IPS-NIHi7 (cell line): Measurements from ENCODE around the gene TERB2.
"Not testable (repeated sequence)": the region's sequence is repeated elsewhere in the genome, so short reads cannot be mapped to it uniquely, and the experiment has no call there.

Source experiments
- DNase-seq: peaks from one replicate; pipeline ENCODE4 v3.0.0; 2012; ENCODE audit warnings: mixed read lengths; ENCODE audit errors: extremely low spot score

Gene TERB2, protein sequence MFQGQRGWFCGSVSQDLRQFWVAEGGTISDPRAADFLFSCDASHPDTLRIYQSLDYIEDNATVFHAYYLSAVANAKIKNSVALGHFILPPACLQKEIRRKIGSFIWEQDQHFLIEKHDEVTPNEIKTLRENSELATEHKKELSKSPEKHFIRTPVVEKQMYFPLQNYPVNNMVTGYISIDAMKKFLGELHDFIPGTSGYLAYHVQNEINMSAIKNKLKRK

DNA sequence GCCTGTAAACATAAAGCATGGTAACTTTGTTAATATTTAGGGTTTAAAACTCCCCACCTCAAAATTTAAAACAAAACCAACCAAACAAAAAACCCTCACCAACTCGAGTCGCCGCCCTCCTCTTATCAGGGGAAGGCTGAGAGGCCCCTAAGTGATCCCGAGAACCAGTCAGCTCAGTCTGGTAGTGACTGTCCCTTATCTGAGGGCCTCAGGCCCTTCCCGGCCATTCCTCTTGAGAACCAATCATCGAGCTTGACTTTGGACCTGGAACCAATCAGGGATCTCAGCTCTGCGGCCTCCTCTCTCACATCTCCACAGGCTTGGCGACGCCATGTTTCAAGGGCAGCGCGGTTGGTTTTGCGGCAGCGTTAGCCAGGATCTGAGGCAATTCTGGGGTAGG is at the start of gene TERB2:
Gene TERB2, plus strand, starts transcription at position 300 of the 400 bp plus-strand sequence. Its CDS starts 32 bp downstream, at position 332.
- DNase-seq: no peak

DNA sequence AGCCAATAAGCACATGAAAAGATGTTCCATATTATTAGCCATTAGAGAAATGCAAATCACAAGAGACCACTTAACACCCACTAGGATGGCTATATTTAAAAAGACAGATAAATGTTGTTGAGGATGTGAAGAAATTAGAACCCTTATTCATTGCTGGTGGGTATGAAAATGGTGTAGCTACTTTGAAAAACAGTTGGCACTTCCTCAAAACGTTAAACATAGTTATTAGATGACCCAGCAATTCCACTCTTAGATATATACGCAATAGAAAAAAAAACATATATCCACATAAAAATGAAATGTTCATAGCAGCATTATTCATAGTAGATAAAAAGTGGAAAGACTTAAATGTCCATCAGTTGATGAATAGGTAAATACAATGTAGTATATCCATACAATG is 47.1 kb upstream of the TERB2 start:
- DNase-seq: no peak

DNA sequence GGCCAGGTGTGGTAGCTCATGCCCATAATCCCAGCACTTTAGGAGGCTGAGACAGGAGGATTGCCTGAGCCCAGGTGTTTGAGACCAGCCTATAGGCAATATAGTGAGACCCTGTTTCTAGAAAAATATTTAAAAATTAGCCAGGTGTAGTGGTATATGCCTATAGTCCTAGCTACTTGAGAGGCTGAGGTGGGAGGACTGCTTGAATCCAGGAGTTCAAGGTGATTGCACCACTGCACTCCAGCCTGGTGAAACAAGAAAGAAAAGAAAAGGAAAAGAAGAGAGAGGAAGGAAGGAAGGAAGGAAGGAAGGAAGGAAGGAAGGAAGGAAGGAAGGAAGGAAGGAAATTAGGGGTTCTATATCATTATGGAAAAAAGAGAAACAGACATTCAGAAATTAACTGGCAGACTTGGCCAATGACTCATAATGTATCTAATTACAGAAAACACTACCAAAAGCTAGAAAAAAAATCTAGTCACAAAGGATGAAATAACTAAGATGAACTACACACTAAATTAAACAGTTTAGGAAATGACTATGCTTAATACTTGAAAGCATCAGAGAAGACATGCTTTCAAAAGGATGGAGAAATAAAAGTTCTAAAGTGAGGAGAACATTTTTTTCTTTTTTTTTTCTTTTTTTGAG is 45.4 kb upstream of the TERB2 start:
- DNase-seq: no peak

DNA sequence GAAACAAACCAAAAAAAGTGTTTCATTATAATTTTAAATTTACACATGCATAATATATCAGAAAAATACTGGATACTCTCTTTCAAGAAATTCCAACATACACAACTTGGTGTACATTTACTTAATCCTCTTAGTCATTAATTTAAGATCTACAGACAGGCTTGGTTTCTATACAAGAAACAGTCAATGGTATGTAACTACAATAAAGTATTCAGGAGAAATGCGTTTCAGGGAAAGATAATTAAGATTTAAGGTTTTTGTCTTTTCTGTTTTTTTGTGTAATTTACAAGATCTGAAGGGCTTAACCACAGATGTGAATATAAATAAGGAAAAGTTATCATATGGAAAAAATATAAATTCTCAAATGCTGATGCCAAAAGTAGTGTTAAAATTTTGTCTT is 44.3 kb upstream of the TERB2 start:
- DNase-seq: not testable (repeated sequence)

DNA sequence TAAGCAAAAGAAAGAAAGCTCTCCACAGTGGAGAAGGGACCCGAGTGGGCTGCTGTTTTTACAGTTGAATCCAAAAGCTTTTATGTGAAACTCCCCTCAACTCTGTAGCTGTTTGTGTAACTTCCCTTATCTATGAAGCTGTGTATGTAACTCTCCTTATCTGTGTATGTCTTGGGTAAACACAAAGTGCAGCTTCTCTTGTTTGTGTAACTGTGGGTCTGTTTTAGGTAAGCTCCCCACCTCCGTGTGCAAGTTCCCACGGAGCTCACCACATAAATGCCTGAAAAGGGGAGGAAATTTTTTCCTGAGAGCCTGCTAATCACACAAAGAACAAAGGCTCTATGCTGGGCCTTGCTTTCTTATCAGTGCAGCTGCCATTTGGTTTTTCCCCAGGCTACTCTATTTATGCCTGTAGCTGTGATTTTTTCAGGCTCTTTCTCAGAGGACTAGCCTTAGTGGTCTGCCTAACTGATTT is 43.5 kb upstream of the TERB2 start:
- DNase-seq: not testable (repeated sequence)

DNA sequence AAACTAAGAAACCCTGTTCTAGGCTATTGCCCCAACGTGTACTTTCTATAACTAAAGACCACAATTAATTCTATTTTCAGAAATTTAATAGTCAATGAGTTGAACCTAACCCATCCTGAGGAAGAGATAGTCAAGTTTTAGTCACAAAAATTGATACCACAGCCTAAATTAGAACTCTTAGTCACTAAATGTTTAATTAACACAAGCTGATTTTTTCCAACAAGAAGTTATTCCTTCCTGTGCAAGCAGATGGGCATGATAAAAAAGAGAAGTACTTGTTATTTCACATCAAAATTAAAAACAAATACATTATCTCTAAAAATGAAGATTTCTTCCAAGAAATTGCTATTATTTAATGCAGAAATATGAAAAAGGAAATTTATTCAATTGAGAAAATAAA is 38.4 kb upstream of the TERB2 start:
- no peak for DNase-seq

DNA sequence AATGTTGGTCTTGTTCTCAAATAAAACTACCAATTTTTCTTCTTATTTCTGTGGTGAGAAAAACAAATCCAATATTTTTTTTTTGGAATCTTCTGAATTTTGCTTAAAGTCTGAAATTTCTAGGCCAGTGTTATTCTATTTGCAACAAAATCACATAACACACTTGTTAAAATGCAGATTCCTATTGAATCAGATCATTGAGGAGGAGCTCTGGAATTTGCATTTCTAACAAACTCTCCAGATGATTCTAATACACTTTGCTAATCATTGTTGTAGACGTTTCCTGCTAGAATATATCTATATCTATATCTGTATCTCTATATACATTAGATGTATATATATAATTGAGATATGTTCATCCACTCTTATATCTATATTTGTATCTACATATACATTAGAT is 27.8 kb upstream of the TERB2 start:
- not testable (repeated sequence) for DNase-seq

DNA sequence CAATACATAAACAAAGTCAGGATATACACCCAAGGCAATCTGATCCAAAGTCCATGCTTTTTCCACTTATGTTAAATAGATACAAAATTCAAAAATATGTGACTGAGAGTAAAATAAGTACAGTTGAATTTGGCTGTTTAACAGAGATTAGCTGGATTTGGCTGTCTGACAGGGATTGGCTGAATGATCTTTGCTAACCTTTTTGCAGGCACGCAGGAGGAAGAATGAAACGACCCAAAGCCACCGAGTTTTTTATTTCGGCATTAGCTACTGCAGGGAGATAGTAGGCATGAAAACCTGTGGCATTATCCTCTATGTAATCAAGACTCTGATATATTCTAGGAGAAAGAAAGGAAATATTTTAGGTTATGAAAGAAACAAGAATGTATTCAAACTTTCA is 26.2 kb upstream of the TERB2 start:
- DNase-seq: not testable (repeated sequence)

DNA sequence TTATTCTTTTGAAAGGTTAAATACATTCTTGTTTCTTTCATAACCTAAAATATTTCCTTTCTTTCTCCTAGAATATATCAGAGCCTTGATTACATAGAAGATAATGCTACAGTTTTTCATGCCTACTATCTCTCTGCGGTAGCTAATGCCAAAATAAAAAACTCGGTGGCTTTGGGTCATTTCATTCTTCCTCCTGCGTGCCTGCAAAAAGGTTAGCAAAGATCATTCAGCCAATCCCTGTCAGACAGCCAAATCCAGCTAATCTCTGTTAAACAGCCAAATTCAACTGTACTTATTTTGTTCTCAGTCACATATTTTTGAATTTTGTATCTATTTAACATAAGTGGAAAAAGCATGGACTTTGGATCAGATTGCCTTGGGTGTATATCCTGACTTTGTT is 1.8 kb downstream of the TERB2 start:
- not testable (repeated sequence) for DNase-seq

DNA sequence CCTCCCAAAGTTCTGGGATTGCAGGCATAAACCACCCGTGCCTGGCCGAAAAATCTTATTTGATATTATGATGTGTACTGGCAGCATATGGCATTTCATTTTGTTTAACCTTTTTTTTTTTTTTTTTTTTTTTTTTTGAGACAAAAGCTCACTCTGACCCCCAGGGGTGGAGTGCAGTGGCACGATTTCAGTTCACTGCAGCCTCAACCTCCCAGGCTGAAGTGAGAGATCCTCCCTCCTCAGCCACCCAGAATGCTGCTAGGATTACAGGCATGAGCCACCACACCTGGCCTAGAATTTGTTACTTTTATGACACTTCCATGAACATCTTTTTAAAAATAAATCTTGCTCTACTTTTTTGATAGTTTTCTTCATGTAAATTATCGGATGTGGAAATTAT is 12.0 kb downstream of the TERB2 start:
- no peak for DNase-seq

DNA sequence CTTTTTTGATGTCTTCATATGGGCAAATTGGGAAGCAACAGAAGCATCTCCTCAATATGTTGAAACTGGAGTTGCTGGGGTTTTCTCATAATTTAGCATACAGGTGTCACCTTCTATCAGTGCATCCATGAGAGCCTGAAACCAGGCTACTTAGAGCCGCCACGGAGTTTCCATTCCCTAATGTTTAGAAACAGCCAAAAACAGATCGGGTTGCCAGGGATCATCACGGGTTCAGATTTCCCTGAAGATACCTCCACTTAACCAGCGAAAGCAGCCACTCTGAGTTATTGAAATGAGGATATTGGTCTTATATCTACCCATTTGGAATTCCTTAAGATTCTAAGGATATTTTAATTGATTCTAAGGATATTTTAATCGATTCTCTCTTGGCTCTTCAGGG is 14.5 kb downstream of the TERB2 start:
- no peak for DNase-seq

DNA sequence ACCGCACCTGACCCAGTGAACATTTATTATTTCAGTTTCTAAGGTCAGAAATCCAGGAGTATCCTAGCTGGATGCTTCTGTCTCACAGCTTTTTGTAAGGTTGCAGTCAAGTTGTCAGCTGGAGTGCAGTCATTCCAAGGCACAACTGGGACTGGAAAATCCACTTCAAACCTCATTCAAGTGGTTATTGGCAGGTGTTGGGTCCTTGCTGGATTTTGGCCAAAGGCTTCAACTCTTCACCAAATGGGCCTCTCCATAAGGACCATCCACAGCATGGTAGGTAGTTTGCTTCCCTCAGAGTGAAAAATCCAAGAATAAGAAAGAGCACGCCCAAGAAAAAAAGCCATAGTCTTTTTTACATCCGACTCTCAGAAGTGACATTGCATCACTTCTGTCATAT is 19.7 kb downstream of the TERB2 start:
- DNase-seq: not testable (repeated sequence)

DNA sequence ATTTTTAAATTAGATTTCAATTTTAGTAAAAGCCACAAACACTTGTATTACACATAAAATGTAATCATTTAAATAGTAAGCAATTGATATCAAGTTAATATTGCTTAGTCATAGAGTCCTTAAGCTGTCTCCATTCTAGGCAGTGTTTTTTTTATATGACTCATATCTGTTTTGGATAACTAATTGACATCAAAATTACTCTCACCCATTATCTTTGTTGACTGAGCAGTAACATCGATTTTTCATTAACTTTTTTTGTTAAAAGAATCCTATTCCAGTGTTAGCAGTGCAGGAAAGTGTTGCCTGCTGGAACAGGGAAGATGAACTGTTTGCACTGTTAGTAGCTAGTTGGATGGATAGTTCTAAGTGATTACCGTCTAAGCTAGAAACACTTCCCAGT is 21.3 kb downstream of the TERB2 start:
- not testable (repeated sequence) for DNase-seq

DNA sequence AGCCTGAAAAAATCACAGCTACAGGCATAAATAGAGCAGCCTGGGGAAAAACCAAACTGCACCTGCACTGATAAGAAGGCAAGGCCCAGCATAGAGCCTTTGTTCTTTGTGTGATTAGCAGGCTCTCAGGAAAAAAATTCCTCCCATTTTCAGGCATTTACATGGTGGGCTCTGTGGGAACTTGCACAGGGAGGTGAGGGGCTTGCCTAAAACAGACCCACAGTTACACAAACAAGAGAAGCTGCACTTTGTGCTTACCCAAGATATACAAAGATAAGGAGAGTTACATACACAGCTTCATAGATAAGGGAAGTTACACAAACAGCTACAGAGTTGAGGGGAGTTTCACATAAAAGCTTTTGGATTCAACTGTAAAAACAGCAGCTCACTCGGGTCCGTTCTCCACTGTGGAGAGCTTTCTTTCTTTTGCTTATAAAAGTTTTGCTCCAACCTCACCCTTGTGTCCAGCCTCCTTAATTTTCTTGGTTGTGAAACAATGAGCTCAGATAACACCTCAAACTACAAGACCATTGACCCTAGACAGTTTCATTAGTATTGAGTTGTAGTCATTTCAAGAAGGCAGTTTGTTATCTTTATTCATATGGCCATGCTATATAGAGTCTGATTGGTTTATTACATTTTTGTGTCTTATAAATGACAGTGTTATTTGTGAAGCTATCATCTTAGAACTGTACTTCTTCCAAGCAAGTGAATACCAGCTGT is 23.3 kb downstream of the TERB2 start:
- not testable (repeated sequence) for DNase-seq

DNA sequence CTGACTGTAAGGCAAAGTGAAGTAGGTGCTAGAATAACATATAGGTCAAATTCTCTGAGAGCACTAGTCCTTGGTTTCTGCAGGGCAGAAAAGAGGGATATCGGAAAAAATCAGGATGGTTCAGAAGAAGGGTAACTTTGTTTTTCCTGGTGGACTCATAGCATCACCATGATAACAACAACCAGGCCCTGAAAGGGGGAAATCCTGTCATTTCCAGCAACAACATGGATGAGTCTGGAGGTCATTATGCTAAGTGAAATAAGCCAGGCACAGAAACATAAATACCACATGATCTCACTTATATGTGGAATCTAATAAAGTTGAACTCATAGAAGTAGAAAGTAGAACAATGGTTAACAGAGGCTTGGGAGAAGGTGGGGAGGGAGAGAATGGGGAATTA is 27.7 kb downstream of the TERB2 start:
- DNase-seq: not testable (repeated sequence)

DNA sequence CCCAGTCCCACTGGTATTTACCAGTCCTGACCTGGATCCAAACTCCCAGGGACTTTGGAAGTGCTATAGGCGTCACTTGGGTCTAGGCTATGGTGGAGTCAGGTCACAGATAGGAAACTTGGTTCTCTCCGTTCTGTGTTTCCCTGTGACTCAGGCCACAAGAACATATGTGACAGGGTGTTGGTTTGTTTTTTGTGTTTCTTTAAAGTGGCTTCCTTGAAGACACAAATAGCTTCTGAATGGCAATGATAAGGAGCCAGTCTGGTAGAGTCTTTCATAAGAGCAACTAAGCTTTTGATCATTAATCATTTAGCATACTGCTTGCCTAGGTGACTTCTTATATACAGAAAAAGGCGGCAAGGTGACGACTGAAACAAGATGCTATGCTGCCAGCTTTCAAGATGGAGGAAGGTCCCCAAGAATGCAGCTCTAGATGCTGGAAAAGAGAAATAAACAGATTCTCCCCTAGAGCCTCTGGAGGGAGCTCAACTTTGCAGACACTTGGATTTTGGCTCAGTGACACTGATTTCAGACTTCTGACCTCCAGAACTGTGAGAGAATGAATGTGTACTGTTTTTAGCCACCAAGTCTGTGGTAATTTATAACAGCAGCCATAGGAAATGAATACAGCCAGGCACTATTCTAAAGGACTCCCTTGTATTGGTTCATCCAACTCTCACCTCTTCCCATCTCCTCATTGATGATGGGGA is 30.0 kb downstream of the TERB2 start:
- not testable (repeated sequence) for DNase-seq

DNA sequence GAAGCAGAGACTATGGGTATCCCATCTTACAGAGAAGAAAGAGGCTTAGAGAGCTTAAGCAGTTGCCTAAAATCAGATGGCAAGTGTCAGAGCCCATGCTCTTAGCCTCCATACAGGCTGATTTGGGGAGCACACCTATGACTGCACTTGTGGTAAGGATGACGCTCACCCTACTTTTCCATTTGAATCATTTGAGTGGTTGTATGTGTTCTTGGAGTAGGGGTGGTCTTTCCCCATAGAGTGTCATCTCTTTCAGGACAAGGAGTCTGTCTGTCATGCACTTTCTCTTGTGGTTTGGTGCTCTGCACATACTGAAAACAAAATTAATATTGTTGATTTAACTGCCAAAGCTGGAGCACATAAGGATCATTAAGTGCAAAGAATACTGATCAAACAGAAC is 31.2 kb downstream of the TERB2 start:
- DNase-seq: not testable (repeated sequence)

DNA sequence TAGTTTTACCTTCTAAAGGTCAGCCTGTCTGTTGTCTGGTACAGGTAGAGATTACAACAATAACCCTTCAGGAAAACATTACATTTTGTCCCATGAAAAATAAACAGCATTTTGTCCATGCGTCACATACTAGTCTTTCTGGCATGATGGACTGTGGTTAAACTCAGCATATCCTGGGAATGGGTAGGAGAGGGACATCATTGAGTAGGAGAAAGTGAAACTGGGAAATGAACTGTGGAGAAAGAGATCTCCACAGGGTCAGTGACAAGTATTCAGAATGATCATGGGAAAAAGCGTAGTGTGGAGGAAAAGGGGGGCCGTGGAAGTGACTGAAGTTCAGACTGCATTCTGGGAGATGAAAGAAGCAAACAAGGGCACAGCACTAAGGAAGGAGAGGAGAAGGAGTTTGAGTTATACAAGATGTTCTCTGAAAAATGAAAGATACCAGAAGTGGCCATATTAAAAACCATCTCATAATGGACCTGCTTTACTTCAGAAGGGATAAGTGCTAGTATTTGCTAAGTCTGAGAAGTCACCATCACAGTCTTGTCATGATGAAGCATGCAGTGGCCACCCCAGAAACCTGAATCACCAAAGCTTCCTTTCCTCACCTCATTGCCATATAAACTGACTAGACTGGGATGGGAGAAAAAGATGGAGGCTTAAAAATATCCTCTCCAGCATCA is 31.8 kb downstream of the TERB2 start:
- DNase-seq: not testable (repeated sequence)

DNA sequence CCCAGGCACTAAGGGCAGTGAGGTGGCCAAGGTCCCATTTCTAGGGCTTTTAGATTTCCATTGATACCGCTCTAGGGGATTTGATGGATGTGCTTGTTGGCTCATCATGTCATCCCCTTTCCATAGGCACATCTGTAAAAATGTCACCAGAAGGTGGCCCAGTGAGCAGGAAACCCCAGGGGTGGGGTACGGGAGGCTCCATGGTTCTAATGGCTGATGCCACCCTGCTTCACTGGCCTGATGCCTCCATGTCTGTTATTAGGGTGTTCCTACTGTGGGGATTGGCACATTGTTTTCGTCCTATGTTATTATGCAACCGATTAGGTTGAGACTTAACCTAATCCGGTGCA is 32.4 kb downstream of the TERB2 start:
- not testable (repeated sequence) for DNase-seq

DNA sequence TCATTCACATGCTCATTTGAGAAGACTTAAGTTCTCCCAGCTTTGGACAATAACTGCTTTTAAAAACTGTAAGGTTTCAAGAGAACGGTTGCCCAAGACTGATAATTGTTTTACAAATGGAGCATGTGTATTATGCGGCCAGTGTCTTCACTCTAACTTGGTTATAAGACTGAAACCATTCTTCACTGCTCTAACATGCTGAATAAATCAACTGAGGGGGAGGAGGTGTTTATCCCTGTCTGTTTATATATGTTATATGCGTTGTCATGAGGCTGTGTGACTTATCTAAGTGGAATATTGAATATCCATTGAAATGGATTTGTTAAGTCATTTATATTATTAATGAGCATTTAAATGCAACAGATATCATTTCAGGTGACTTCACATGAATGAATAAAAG is 41.1 kb downstream of the TERB2 start:
- not testable (repeated sequence) for DNase-seq

DNA sequence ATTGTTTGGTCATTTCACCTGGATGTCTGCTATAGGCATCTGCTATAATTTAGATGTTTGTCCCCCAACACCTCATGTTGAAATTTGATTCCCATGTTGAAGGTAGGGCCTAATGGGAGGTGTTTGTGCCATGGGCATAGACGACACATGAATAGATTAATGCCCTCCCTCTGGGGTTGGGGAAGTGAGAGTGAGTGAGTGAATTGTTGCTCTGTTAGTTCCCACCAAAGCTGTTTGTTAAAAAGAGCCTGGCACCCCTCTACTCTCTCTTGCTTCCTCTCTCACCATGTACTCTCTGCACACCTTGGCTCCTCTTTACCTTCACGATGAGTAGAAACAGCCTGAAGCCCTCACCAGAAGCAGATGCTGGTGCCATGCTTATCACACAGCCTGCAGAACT is 42.6 kb downstream of the TERB2 start:
- DNase-seq: no peak

DNA sequence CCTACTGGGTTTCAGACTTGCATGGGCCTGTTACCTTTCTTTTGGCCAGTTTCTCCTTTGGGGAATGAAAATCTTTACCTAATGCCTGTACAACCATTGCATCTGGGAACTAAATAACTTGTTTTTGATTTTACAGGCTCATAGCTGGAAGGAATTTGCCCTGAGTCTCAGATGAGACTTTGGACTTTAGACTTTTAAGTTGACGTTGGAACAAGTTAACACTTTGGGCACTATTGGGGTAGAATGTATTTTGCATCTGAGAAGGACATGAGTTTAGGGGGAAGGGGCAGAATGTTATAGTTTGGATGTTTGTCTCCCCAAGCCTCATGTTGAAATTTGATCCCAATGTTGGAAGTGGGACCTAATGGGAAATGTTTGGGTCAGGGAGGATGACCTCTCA is 44.7 kb downstream of the TERB2 start:
- not testable (repeated sequence) for DNase-seq
